Ishikawa (cell line): ENCODE results near the gene HFE.

Source experiments
- CEBPB ChIP-seq: IDR thresholded peaks from 2 replicates; pipeline ENCODE4 v1.6.1; 2012
- CREB1 ChIP-seq: IDR thresholded peaks from 2 replicates; pipeline ENCODE4 v1.6.1; 2012; ENCODE audit warnings: low read depth
- EGR1 ChIP-seq: IDR thresholded peaks from 2 replicates; pipeline ENCODE4 v1.6.1; 2012
- EP300 ChIP-seq: IDR thresholded peaks from 2 replicates; pipeline ENCODE4 v1.6.1; 2012; ENCODE audit warnings: borderline replicate concordance
- FOXM1 ChIP-seq: IDR thresholded peaks from 2 replicates; pipeline ENCODE4 v1.6.1; 2012; ENCODE audit warnings: low read depth, borderline replicate concordance
- MAX ChIP-seq: IDR thresholded peaks from 2 replicates; pipeline ENCODE4 v1.6.1; 2012
- NFIC ChIP-seq: IDR thresholded peaks from 2 replicates; pipeline ENCODE4 v1.6.1; 2012
- RAD21 ChIP-seq: IDR thresholded peaks from 2 replicates; pipeline ENCODE4 v1.6.1; 2012; ENCODE audit warnings: low read depth
- TAF1 ChIP-seq: IDR thresholded peaks from 2 replicates; pipeline ENCODE4 v1.6.1; 2012; ENCODE audit warnings: low read depth, mild to moderate bottlenecking
- TCF12 ChIP-seq: IDR thresholded peaks from 2 replicates; pipeline ENCODE4 v1.6.1; 2012; ENCODE audit warnings: low read depth
- TEAD4 ChIP-seq: IDR thresholded peaks from 2 replicates; pipeline ENCODE4 v1.6.1; 2012
- YY1 ChIP-seq: IDR thresholded peaks from 2 replicates; pipeline ENCODE4 v1.6.1; 2012; ENCODE audit warnings: low read depth
- ZBTB7A ChIP-seq: IDR thresholded peaks from 2 replicates; pipeline ENCODE4 v1.6.1; 2012; ENCODE audit warnings: low read depth
- TF ChIP-seq, protein P1 (sequence below): IDR thresholded peaks from 2 replicates; pipeline ENCODE4 v1.6.1; 2012
- TF ChIP-seq, protein P2 (sequence below): IDR thresholded peaks from 2 replicates; pipeline ENCODE4 v1.6.1; 2012; ENCODE audit warnings: low read depth, mild to moderate bottlenecking

The HFE gene

DNA sequence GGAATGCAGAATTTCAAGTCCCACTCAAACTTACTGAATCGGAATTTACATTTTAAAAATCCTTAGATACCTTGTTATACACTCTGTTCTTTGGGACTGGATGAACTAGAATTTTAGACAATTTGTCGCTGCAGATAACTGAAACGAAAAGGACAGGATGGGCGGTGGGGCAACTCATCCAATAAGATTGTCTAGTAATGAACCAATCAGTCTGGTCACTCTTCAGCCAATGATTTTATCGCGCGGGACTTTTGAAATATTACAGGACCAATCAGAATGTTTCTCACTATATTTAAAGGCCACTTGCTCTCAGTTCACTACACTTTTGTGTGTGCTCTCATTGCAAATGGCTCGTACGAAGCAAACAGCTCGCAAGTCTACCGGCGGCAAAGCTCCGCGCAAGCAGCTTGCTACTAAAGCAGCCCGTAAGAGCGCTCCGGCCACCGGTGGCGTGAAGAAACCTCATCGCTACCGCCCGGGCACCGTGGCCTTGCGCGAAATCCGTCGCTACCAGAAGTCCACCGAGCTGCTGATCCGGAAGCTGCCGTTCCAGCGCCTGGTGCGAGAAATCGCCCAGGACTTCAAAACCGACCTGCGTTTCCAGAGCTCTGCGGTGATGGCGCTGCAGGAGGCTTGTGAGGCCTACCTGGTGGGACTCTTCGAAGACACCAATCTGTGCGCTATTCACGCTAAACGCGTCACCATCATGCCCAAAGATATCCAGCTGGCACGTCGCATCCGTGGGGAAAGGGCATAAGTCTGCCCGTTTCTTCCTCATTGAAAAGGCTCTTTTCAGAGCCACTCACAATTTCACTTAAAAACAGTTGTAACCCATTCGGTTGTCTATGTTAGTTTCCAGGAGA is 41.9 kb upstream of the HFE start:
- no peak for TF ChIP-seq EP300
- no peak for TF ChIP-seq MAX

GRCh38 chr6:26045928-26046368 is 41.3 kb upstream of the HFE start:
- TF ChIP-seq EP300, result no peak
- TF ChIP-seq TAF1, result no peak

- TF ChIP-seq TAF1, result no peak
- no peak for TF ChIP-seq TCF12
- no peak for TF ChIP-seq CEBPB
- TF ChIP-seq, protein P1, sequence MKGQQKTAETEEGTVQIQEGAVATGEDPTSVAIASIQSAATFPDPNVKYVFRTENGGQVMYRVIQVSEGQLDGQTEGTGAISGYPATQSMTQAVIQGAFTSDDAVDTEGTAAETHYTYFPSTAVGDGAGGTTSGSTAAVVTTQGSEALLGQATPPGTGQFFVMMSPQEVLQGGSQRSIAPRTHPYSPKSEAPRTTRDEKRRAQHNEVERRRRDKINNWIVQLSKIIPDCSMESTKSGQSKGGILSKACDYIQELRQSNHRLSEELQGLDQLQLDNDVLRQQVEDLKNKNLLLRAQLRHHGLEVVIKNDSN, result no peak
Observed at GRCh38 chr6:26048590-26048989, 38.6 kb upstream of the HFE start.

- TF ChIP-seq CEBPB, result no peak
- no peak for TF ChIP-seq ZBTB7A
- TF ChIP-seq NFIC, result no peak
- TF ChIP-seq FOXM1, result no peak
- TF ChIP-seq CREB1, result no peak
- TF ChIP-seq, protein P2, sequence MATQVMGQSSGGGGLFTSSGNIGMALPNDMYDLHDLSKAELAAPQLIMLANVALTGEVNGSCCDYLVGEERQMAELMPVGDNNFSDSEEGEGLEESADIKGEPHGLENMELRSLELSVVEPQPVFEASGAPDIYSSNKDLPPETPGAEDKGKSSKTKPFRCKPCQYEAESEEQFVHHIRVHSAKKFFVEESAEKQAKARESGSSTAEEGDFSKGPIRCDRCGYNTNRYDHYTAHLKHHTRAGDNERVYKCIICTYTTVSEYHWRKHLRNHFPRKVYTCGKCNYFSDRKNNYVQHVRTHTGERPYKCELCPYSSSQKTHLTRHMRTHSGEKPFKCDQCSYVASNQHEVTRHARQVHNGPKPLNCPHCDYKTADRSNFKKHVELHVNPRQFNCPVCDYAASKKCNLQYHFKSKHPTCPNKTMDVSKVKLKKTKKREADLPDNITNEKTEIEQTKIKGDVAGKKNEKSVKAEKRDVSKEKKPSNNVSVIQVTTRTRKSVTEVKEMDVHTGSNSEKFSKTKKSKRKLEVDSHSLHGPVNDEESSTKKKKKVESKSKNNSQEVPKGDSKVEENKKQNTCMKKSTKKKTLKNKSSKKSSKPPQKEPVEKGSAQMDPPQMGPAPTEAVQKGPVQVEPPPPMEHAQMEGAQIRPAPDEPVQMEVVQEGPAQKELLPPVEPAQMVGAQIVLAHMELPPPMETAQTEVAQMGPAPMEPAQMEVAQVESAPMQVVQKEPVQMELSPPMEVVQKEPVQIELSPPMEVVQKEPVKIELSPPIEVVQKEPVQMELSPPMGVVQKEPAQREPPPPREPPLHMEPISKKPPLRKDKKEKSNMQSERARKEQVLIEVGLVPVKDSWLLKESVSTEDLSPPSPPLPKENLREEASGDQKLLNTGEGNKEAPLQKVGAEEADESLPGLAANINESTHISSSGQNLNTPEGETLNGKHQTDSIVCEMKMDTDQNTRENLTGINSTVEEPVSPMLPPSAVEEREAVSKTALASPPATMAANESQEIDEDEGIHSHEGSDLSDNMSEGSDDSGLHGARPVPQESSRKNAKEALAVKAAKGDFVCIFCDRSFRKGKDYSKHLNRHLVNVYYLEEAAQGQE, result no peak
- TF ChIP-seq, protein P1, result no peak
- TF ChIP-seq EP300, result no peak
- TF ChIP-seq YY1, result no peak
- TF ChIP-seq EGR1, result no peak
- no peak for TF ChIP-seq TCF12
- TF ChIP-seq TEAD4, result no peak
- no peak for TF ChIP-seq MAX
- TF ChIP-seq TAF1, result no peak
- TF ChIP-seq RAD21, result no peak
Observed at GRCh38 chr6:26051665-26052310, 35.4 kb upstream of the HFE start.

DNA sequence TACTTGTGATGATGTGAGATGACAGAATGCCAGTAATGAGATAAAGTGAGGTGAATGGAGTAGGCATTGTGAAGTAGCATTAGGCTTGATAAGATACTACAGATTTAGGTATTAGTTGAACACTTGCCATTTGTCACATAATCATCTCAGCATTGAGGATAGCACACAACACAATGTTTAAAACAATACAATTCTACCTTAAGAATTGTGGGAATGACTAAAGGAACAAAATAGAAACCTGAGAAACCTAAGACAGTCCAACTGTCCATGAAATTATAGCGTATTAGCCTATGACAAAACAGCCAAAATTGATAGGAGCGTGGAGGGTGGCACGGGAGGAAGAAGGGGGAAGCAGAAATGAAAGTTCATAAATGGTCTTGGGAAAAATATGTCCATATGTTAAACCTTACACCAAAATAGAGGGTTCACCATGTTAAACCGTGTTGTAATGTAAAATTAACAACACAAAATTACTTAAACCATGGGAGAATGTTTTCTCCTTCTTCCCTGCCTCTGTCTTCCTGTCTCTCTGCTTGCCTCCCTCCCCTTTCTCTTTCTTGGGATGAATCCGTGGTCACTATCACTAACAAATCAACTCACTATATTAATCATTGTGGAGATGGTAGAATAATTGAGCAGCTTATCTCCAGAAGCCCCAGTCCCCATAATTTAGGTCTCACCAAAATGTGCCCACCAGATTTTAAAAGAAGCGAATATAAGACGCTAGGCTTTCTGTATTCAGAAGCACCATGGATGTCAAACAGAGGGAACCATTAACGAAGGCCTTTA is 33.0 kb upstream of the HFE start:
- TF ChIP-seq TEAD4 (no peak), EGR1 (no peak), CEBPB (no peak), TAF1 (no peak), FOXM1 (no peak), EP300 (no peak), RAD21 (no peak), MAX (no peak), TCF12 (no peak), CREB1 (no peak), YY1 (no peak), NFIC (no peak), ZBTB7A (no peak)
- TF ChIP-seq, protein P1, result no peak
- TF ChIP-seq, protein P2, result no peak
